ENCODE data around the gene SEPHS1. TPM values are rescaled to one million over a fixed set of nuclear protein-coding genes. Genes with fewer than 3 reads are reported as not detected.
"Not testable (repeated sequence)": the region's sequence is repeated elsewhere in the genome, so short reads cannot be mapped to it uniquely, and the experiment has no call there.

Gene SEPHS1
- polyA plus RNA-seq, 1 experiment: 76.9 TPM

DNA sequence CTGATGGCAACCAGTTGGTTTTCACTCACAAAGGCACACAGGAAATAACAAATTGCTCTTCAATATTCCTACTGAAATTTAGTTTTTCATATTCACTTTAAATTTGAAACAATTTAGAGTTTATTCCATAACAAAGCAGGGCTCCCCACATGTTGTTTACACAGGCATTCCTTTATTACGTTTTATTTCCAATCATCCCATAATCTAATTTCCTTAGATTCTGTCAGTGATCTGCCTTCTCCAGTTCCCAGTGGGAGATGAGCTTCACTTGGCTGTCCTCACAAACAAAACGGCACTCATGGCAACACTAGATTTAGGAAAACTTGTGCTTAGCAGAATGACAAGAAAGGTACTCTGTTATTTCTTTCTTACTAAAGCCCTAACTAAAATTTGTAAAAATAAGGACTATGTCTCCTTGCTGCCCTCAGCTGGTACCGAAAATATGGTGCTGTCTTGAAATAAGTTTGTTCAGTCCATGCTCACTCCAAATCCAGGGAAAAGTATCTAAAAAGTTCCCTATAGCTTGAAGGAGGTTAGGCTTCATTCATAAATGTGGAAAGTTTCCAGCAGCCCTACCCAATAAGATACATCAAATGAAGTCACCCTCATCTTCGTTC is 71.2 kb downstream of the SEPHS1 start:
- no peak for DNase-seq (ENCODE audit: low read depth, low spot score)
- H3K27ac ChIP-seq (ENCODE audit: low read depth, low read length): no peak overlapping the region
- H3K4me3 ChIP-seq (ENCODE audit: low read depth, low read length): no peak overlapping the region
- H3K27me3 ChIP-seq (ENCODE audit: control insufficient read depth, insufficient read depth, low read length): no peaks in the 10 kb centered on the region
- no peaks in the 10 kb centered on the region for H3K9me3 ChIP-seq (ENCODE audit: control insufficient read depth, insufficient read depth, low read length)
- TF ChIP-seq, protein P1, sequence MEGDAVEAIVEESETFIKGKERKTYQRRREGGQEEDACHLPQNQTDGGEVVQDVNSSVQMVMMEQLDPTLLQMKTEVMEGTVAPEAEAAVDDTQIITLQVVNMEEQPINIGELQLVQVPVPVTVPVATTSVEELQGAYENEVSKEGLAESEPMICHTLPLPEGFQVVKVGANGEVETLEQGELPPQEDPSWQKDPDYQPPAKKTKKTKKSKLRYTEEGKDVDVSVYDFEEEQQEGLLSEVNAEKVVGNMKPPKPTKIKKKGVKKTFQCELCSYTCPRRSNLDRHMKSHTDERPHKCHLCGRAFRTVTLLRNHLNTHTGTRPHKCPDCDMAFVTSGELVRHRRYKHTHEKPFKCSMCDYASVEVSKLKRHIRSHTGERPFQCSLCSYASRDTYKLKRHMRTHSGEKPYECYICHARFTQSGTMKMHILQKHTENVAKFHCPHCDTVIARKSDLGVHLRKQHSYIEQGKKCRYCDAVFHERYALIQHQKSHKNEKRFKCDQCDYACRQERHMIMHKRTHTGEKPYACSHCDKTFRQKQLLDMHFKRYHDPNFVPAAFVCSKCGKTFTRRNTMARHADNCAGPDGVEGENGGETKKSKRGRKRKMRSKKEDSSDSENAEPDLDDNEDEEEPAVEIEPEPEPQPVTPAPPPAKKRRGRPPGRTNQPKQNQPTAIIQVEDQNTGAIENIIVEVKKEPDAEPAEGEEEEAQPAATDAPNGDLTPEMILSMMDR (IDR thresholded peaks at IDR 0.05; ENCODE audit: low read depth, low read length): peak; percentile 31
- ChIA-PET POLR2A (no interaction called here), CTCF (interaction anchor here (0.7 to 3.1 kb wide), 7 partner anchors 9 to 749 kb away, joined by 3 to 12 read pairs (median 3); partner anchors contain the start of gene MCM10)

DNA sequence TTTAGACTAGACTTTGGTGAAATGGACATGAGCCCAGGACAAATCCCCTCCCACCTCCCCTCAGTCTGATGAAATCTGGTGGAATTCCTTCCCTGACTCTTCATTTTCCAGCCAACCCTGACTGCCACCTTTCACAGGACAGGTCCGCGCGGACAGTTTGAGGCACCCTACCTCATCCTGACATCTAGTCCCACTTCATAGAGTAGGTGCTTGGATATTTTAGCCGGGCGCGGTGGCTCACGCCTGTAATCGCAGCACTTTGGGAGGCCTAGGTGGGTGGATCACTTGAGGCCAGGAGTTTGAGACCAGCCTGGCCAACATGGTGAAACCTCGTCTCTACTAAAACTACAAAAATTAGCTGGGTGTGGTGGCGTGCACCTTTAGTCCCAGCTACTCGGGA is 71.9 kb downstream of the SEPHS1 start:
- POLR2A ChIA-PET; DNase-seq (ENCODE audit: low read depth, low spot score); H3K27ac ChIP-seq (ENCODE audit: low read depth, low read length); H3K4me3 ChIP-seq (ENCODE audit: low read depth, low read length); H3K27me3 ChIP-seq (ENCODE audit: control insufficient read depth, insufficient read depth, low read length); H3K9me3 ChIP-seq (ENCODE audit: control insufficient read depth, insufficient read depth, low read length): not testable (repeated sequence)
- CTCF ChIA-PET: interaction anchor here (0.8 to 3.1 kb wide), 5 partner anchors 8 to 115 kb away, joined by 3 to 12 read pairs (median 9); partner anchors contain the start of gene MCM10

DNA sequence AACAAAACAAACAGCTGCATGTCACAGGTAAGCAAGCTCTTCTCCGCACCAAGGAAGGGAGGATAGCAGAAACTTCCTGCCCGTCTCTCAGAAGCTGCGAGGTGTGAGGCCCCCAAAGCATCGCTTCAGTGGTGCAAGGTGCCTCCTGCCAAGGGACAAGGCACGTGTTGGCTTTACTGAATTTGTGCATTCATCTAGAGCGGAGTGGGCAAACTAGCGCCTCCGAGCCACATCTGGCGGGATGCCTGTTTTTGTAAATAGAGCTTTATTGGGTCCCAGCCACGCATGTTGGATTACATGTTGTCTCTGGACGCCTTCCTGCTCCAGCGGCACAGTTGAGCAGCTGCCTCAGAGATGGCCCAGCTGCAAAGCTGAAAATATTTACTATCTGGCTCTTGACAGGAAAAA is 75.9 kb downstream of the SEPHS1 start:
- H3K27ac ChIP-seq (ENCODE audit: low read depth, low read length): no peak overlapping the region
- peak; percentile 38 for DNase-seq (ENCODE audit: low read depth, low spot score)
- no peaks in the 10 kb centered on the region for H3K27me3 ChIP-seq (ENCODE audit: control insufficient read depth, insufficient read depth, low read length)
- TF ChIP-seq, protein P1 (IDR thresholded peaks at IDR 0.05; ENCODE audit: low read depth, low read length): no peak
- H3K4me3 ChIP-seq (ENCODE audit: low read depth, low read length): no peak overlapping the region
- POLR2A ChIA-PET: interaction anchor here (0.5 to 1.1 kb wide), 3 partner anchors 15 to 30 kb away, joined by 3 to 8 read pairs (median 4); no protein-coding TSS in a partner anchor
- CTCF ChIA-PET: interaction anchor here (0.7 to 2.8 kb wide), 5 partner anchors 30 to 164 kb away, joined by 3 to 16 read pairs (median 3); no protein-coding TSS in a partner anchor
- H3K9me3 ChIP-seq (ENCODE audit: control insufficient read depth, insufficient read depth, low read length): no peaks in the 10 kb centered on the region

DNA sequence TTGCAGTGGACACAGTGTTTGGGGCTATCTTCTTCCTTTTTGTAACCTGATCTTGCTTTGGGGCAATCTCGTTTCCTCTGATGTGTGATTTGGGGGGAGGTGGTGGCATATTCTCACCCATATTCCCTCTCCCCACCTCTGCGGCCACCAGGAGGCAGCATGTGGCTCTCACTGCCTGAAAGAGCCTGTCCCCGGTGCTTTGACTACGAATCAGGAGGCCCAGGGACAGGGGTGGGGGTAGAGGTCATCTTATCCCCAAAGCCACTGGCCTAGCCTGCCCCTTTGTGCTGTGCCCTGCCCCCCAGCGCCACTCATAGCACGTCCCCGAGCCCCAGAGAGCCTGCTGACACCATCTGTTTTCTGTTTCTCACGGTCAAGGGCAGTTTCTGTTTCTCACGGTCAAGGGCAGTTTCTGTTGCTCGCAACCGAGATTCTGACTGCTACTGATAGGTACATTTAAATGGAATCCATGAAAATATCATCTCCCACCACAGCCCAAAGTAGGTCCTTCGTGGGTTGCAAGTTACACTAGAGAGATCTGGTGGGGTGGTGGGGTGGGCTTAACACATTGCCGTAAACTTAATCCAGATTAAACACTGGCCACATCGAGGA is 76.4 kb downstream of the SEPHS1 start:
- Histone ChIP-seq H3K27me3 (ENCODE audit: control insufficient read depth, insufficient read depth, low read length) (no peaks in the 10 kb centered on the region), H3K4me3 (ENCODE audit: low read depth, low read length) (no peak overlapping the region), H3K9me3 (ENCODE audit: control insufficient read depth, insufficient read depth, low read length) (no peaks in the 10 kb centered on the region), H3K27ac (ENCODE audit: low read depth, low read length) (no peak overlapping the region)
- ChIA-PET POLR2A (interaction anchor here (1.1 kb wide), 1 partner anchor 31 kb away, joined by 4 read pairs; no protein-coding TSS in a partner anchor), CTCF (interaction anchor here (1.0 to 2.8 kb wide), 3 partner anchors 31 to 163 kb away, joined by 3 to 16 read pairs (median 15); no protein-coding TSS in a partner anchor)
- TF ChIP-seq, protein P1 (IDR thresholded peaks at IDR 0.05; ENCODE audit: low read depth, low read length): peak; percentile 57
- DNase-seq (ENCODE audit: low read depth, low spot score): no peak

DNA sequence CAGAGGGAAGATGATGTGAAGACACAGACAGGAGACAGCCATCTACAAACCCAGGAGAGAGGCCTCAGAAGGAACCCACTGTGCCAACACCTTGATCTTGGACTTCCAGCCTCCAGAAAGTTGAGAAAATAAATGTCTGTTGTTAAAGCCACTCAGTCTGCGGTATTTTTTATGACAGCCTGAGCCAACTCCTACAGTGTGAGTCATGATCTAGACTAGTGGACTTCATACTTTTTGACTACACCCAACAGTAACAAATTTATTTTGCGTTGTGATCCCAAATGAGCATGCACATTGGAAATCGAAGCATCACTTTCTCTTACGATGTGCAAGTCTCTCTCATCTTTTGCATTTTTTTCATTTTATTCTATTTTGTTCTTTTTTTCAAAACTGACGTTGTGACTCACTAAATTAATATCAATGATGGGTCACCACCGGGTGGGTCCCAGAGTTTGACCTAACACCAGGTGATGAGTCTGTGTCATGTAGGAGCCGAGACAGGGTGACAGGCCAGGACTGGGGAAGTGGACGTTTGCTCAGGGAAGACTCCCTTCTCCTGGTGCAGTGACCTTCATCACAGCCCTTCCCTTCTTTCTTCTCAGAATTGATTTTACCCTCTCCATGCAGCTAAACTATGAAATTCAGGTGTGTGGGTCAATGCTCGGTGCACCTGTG is 77.1 kb downstream of the SEPHS1 start:
- Histone ChIP-seq H3K9me3 (ENCODE audit: control insufficient read depth, insufficient read depth, low read length) (no peaks in the 10 kb centered on the region), H3K27me3 (ENCODE audit: control insufficient read depth, insufficient read depth, low read length) (no peaks in the 10 kb centered on the region), H3K4me3 (ENCODE audit: low read depth, low read length) (no peak overlapping the region), H3K27ac (ENCODE audit: low read depth, low read length) (no peak overlapping the region)
- CTCF ChIA-PET: interaction anchor here (2.8 kb wide), 1 partner anchor 31 kb away, joined by 16 read pairs; no protein-coding TSS in a partner anchor
- no peak for DNase-seq (ENCODE audit: low read depth, low spot score)
- POLR2A ChIA-PET: no interaction called here
- TF ChIP-seq, protein P1 (IDR thresholded peaks at IDR 0.05; ENCODE audit: low read depth, low read length): no peak

Measured in AG04450 (cell line).